Measurements from ENCODE around the gene DKK1. TPM values are rescaled to one million over a fixed set of nuclear protein-coding genes. Genes with fewer than 3 reads are reported as not detected.
"Not testable (repeated sequence)": the region's sequence is repeated elsewhere in the genome, so short reads cannot be mapped to it uniquely, and the experiment has no call there.

Gene DKK1
- total RNA-seq, 1 donor from 2014 or later = 5.0 TPM

DNA sequence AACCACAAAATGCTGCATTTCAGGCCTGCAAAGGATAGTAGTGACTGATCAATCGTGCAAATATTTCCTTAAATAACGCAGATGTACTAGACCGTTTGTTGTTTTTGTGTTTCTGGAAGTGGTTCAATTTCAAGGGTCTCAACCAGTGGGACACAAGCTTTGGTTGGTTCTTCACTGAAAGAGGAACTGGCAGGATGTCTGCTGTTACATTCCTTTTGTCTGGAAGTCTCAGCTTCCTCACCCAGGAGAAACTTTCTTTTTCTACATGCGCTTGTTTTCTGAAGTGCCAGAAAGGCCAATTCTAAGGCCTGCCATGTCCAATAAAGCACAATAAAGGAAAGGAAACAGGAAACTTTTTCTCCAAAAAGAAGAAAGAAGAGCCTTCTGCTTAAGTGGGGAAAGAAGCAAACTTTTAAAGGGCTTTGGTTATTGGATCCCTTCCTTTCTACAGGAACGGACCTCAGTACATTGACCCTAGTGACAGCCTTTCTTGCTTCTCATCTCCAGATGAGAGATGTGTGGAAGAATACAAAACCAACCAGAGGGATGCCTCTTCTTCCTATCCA is 4.1 kb downstream of the DKK1 start:
- DNase-seq = no peak

DNA sequence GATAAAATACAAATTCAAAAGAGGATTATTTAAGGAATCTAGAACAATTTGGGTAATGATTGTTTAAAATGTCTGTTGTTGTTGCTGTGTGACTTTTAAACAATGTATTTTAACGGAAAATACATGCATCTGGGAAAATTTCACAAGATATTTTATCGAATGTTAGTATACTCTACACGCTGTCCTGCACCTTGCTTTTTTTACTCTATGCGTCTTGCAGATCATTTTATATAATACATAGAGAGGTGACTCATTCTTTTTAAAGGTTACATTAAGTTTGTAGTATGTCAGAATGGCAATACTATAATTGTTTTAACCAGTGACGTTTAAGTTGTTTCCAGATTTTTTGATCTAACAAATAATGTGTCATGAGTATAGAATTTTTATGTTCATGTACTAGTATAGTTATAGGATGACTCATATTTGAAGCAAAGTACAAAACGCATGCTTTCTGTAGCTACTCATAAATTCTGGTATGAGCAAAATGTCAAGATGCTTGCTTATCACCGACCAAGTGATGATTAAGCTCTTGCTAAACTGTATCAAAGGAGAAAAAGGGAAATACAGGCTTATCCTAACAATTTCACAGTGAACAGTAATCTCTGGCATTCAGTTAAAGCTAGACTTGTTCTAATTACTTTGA is 4.9 kb downstream of the DKK1 start:
- DNase-seq = no peak

DNA sequence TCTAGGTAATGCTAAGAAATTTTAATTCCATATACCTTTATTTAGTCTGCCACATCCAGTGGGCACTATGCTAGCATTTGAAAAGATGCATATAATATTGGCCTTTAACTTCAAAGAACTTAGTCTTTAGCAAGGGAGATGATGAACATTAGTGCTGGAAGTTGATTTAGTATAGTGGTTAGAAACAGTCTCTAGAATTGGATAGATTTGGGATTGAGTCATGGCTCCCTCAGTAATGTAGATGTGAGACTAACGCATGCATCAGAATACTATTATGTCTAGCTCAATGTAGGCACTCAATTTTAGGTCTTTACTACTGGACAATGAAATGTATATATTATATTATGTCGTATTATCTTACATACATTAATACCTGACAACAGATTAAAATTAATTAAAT is 5.8 kb downstream of the DKK1 start:
- no peak for DNase-seq

DNA sequence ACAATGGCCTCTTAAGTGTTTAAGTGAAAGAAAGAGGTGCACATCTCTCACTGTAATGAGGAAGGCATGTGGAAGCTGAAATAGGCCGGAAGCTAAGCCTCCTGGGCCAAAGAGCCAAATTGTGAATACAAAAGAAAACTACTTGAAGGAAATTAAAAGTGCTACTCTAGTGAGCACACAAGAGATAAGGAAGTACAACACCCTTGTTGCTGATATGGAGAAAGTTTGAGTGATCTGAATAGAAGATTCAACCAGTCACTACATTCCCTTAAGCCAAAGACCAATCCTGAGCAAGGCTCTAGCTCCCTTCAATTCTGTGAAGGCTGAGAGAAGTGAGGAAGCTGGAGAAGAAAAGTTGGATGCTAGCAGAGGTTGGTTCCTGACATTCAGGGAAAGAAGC is 8.2 kb downstream of the DKK1 start:
- DNase-seq = no peak

DNA sequence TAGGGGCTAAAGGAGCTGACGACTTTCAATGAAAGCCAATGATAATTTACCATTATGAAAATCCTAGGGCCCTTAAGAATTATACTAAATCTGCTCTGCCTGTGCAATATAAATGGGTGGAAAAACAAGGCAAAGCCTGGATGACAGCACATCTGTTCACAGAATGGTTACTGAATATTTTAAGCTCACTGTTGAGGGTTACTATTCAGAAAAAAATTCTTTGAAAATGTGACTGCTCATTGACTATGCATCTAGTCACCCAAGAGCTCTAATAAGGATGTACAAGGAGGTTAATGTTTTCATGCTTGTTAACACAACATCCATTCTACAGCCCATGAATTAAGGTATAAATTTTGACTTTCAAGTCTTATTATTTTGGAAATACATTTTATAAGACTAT is 8.9 kb downstream of the DKK1 start:
- DNase-seq = no peak

DNA sequence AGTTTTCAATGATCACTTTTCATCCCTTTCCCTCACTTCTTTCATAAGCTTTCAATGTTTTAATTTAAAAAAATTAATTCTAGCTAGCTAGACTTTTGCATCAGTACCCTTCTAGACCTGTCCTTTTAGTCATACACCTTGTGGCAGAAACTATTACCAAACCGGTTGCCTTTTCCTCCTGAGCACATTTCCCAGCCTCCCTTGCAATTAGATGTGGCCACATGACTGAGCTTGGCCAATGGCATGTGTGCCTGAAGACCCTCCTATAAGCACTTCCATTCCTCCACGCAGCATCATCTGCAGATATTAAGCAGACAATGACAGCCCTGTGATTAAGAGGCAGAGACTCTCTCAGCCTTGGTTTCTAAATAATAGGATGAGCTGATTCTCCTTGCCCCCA is 12.3 kb downstream of the DKK1 start:
- no peak for DNase-seq

DNA sequence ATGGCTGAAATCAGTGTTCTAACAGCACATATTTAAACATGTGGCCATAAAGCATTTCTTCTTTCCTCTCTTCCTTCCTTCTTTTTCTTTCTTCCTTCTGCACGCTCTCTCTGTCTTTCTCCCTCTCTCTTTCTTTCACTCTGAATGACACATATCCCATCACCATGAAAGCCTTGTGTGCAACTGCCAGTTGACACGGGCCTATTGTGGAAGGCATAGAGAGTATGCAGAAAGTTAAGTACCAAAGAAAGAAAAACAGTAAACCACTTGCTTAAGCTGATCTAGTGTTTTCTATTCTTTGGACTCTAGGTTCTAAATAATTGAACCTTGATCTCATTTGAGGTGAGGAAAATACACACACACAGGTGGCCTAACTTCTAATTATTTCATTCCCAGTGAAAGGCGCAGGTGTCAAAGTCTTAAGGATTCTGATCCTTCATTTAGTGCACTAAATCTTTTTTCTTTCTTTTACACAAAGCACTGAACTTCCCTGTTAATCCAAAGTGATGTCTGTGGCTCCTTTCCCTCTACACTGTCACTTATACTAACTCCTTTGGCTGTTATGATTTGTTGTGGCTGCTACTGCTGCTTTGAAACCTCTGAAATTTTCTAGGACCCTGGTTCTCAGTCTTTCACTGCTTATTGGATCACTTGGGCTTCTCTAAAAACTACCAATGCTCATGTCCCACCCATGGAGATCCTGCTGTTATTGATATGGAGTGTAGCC is 17.7 kb downstream of the DKK1 start:
- no peak for DNase-seq

DNA sequence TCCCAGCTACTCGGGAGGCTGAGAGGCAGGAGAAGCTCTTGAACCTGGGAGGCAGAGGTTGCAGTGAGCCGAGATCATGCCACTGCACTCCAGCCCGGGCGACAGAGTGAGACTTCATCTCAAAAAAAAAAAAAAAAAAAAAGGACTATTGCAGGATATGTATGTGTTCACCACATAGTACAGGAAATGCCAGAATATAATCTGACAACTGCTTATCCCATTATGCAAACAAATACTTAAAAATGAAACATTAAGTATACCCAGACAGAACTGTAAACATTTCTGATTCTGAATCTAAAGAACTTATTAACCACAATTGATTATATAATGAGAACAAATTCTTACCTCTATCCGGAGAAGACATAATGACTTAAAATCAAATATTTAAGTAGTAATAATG is 18.7 kb downstream of the DKK1 start:
- no peak for DNase-seq

DNA sequence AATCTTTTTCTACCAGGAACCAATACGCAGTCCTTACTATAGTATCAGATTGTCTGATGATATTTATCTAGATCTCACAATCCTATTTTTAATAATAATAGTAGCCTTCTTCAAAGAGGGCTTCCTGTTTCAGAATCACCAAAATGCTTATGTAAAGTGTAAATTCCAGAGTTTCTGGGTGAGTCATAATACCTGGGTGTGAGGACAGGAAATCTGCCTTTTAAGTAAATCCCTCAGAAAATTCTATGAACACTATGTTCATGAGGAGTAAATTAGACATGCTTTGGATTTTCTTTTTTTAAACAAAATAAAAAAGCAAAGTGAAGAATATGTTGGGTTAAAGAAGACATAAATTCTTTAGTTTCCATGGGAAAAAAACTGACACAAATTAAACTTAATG is 20.5 kb downstream of the DKK1 start:
- no peak for DNase-seq

DNA sequence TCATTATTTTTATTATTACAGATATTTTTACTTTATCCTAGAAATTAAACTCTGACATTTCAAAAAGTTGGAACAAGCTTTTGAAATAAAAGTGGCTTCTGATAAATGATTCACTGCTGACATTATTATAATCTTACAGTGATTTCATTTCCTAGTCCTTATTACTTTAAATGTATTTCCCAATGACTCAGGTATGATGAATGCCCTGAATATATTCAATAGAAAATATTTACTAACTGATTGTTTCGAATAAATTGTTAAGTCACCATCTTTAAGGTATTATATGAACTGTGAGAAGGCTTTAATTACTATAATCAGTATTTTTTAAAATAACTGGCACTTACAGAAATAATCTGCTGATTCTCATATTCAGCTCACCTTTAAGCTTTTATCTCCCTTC is 21.6 kb downstream of the DKK1 start:
- DNase-seq = no peak

DNA sequence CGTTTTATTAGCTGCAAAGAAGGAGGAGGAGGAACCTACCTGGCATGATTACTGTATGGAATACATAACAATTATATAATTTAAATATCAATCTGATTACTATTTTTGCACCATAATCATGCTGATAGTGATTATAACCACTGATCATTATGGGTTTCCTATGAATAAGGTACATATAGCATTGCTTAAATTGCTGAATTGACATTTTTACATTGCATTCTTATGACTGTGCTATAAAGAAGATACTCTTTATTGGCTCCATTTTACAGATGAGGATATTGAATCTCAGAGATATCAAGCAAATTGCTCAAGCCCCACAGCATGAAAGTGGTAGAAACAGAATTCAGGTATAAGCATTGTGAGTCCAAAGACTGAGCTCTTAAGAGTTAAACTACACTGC is 23.1 kb downstream of the DKK1 start:
- DNase-seq = no peak

DNA sequence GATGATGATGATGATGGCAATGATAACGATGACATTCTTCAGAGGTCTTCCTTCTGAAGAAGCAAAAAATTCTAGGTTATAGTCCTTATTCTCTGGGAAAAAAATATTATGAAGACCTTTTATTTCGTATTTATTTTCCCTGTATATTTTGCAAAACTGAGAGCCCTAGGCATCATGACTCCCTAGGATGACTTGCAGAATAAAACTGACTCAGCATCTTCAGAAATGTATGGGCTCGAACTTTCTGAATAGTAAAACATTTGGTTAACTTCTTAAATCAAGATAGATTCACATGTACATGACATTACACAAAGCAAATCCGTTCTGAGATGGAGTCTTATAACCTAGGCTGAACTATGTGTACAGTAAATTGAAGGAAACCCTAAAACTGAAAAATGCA is 29.4 kb downstream of the DKK1 start:
- no peak for DNase-seq

DNA sequence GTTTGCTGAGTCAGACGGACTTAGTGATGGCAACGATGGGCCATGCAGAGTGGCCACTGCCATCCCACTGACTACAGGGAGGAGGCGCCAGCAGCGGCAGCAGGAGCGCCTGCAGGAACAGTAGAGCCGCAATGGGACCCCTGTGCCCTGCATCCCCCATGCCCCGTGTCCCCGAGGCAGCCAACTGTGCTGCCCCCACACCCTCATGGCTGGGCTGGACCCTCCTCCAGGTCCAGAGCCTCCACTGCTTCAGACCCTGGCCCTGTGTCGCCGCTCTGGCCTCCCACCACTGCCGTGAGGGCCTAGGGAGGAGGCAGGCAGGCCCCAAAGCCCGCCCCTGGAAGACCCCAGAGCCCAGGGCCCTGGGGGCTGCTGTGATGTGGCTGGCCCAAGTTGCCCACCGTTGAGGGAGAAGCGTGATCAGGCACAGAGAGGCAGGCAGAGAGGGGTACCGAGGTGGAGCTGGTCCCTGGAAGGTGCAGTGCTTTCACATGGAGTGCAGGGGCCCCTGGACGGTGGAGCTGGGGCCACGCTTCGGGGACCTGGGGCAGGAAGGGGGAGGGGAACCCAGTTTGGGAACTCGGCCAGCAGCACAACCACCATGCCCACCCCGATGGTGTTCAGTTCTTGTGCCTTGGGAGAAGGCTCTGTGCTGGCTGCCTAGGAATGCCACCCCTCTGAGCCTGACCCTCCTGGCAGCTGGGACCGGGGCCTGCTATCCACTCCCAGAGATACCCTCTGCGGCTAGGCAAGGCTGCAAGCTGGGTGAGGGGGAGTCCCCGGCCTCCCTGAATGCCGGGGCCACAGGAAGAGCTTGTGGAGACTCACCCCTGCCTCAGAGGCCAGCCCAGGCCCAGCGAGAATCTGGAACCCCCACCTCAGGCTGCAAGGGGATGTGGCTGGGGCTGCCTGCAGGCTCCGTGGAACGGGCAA is 32.6 kb downstream of the DKK1 start:
- no peak for DNase-seq

DNA sequence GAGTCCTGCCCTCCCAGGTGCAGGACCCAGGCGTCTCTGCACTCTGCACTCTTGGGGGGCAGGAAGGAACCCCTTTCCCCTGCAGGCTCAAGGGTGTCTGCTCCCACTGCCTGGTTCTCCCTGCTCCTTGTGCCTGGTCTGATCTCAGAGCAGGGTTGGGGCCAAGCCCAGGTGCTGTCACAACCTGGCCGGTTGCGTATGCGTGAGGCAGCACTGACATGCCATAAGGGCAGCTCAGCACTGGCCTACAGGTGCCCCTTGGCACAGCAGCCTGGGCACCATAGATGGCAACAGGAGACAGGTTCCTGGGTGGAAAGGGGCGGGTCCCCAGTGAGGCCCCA is 33.2 kb downstream of the DKK1 start:
- no peak for DNase-seq

DNA sequence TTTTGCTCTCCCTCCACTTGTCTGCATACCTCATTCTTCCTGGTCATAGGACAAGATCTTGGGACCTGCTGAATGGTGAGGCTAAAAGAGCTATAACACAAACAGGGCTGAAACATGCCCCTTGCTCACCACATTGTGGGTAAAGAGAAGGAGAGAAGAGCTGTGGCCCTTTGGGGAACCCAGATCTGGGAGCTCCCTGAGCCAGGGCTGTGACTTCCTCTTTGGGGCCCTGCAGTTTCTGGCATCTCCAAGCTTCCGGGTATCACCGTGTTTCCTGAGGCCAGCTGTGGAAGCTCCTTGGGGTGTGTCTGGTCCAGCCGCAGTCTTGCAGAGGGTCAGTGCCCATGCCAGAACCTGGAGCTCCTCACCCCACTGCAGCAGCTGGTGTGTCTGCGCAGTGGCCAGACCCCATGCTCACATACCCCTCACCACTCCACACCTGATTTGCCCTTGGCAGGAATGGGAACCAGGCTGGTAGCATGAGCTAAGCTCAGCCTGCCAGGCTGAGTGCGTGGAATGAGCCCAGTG is 34.0 kb downstream of the DKK1 start:
- DNase-seq = no peak

DNA sequence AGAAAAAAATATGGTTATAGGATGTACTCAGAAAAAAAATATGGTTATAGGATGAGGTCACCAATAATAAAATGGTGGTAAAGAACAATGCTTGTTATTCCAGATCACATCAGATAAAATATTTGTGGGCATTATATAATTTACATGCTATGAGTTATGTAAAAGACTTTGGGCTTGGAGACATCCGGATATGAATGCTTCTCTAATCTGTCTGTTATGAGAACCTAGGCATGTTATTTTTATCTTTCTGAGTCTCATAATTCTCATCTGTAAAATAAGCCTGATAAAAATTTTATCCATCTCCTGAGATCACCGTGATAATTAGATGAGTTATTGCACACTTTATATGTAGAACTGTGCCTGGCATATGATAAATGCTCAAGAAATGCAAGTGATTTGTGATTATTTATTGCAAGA is 37.8 kb downstream of the DKK1 start:
- no peak for DNase-seq

DNA sequence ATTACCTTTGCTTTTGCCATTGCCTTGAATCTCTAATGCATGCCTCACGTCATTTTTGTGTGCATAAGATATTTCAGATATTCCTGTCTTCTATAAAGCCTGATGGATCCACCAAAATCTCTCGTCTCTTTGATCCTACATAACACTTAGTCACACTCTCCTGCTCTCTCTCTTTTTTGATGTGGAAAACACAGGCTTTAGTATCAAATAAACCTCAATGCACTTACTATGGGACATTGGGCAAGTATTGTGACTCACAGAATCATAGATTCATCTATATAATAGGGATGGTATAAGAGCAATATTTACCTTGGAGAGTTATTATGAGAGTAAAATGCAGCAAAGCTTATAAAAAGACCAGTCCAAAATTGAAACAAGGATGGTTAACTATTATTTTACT is 39.1 kb downstream of the DKK1 start:
- no peak for DNase-seq

DNA sequence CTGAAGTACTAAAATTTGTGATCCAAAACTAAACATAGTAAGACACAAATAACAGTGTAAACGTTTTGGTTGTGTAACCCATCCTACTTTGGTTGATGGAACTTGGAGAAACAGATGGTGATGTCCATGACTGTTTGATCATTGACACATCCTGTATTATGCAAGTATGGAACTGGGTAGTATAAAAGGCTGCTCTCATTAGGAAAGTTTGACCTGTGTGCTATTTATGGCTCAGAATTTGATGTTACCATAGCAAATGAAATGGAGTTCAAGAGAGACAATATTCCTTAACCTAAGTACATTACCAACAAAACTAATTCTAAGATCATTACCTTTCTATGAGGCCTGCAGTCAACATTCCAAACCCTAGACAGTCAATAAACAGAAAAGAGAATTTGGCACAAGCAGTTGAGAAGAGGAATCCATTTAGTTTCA is 39.9 kb downstream of the DKK1 start:
- no peak for DNase-seq

DNA sequence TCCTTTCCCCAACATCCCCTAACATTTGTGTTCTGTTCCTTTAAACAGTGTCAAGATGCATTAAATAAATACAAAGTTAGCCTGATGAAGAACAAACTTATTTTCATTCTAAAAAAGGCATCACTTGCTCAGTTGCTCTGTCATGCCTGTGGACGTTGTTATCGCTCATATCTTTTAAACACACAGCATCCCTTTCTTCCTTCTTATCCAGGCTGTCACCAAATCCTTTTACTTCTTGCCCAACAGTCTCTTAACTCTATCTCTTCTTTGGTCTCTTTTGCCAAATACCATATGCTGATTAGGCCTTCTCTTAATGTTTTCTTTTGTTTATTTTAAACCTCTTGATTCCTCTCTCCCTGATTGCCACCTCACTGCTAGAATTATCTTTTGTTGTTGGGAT is 43.9 kb downstream of the DKK1 start:
- no peak for DNase-seq

DNA sequence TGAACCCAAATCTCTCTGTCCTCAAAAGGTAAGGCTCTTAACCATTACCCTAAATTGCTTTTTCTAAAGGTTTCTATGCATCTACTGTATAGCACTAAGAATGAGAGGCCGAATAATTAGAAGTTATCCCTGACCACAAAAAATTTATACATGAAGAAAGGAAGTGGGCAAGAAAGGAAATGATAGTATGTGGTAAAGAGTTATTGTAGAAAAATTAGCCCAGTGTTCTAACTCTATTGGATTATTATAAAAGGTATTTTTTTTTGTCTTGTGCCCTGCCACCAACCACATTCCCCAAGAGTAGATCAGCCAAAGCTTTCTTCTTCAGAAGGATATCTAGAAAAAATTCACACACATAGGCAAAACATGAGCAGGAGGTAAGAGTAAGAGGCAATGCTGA is 45.4 kb downstream of the DKK1 start:
- no peak for DNase-seq

DNA sequence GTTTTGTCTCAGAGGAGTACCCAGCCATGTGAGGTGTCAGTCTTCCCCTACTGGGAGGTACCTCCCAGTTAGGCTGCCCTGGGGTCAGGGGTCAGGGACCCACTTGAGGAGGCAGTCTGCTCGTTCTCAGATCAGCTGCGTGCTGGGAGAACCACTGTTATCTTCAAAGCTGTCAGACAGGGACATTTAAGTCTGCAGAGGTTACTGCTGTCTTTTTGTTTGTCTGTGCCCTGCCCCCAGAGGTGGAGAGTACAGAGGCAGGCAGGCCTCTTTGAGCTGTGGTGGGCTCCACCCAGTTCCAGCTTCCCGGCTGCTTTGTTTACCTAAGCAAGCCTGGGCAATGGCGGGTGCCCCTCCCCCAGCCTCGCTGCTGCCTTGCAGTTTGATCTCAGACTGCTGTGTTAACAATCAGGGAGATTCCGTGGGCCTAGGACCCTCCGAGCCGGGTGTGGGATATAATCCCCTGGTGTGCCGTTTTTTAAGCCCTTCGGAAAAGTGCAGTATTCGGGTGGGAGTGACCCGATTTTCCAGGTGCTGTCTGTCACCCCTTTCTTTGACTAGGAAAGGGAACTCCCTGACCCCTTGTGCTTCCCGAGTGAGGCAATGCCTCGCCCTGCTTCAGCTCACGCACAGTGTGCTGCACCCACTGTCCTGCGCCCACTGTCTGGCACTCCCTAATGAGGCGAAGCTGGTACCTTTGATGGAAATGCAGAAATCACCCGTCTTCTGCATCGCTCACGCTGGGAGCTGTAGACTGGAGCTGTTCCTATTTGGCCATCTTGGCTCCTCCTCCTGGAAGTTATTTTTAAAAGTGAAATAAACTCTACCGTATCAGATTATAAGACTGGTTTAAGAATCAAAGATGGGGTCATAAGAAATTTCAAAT is 51.7 kb downstream of the DKK1 start:
- not testable (repeated sequence) for DNase-seq

Measured in skin of body (tissue), 2 donors.